Neural progenitor cell (in vitro differentiated cells): ENCODE measurements around the gene PCSK6. TPM values are rescaled to one million over a fixed set of nuclear protein-coding genes. Genes with fewer than 3 reads are reported as not detected.

Source experiments
- DNase-seq: peaks from one replicate; pipeline ENCODE4 v3.0.0-alpha.2; 2016; ENCODE audit warnings: low spot score
- H2AFZ ChIP-seq: fragments of 200-600 bp; sonication (generic); replicated peaks from 2 replicates; pipeline ENCODE4 v1.6.1; 2016; ENCODE audit warnings: antibody characterized with exemption
- H3F3A ChIP-seq: fragments of 200-600 bp; sonication (generic); 2 replicates; pipeline ENCODE4 v1.6.1; 2016; ENCODE audit warnings: antibody characterized with exemption, low read depth
- H3K27ac ChIP-seq: fragments of 200-600 bp; sonication (generic); 2 replicates; pipeline ENCODE4 v1.5.1; 2016; ENCODE audit warnings: mild to moderate bottlenecking
- H3K27me3 ChIP-seq: fragments of 200-600 bp; sonication (generic); 2 replicates; pipeline ENCODE4 v1.6.1; 2016; ENCODE audit warnings: mild to moderate bottlenecking, moderate library complexity
- H3K36me3 ChIP-seq: fragments of 200-600 bp; sonication (generic); 2 replicates; pipeline ENCODE4 v1.5.1; 2016
- H3K4me1 ChIP-seq: fragments of 200-600 bp; sonication (generic); 2 replicates; pipeline ENCODE4 v1.6.1; 2016; ENCODE audit warnings: mixed run types
- H3K4me2 ChIP-seq: fragments of 200-600 bp; sonication (generic); 2 replicates; pipeline ENCODE4 v1.6.1; 2016
- H3K4me3 ChIP-seq: fragments of 200-600 bp; sonication (generic); 2 replicates; pipeline ENCODE4 v1.5.1; 2016
- H3K79me2 ChIP-seq: fragments of 200-600 bp; sonication (generic); 2 replicates; pipeline ENCODE4 v1.6.1; 2016; ENCODE audit warnings: low read depth
- H3K9ac ChIP-seq: fragments of 200-600 bp; sonication (generic); 2 replicates; pipeline ENCODE4 v1.6.1; 2016
- H3K9me3 ChIP-seq: fragments of 200-600 bp; sonication (generic); 2 replicates; pipeline ENCODE4 v1.5.1; 2016; ENCODE audit warnings: low read depth
- H4K20me1 ChIP-seq: fragments of 200-600 bp; sonication (generic); 2 replicates; pipeline ENCODE4 v1.6.1; 2016; ENCODE audit warnings: low read depth
- H3K27ac Mint-ChIP-seq: 3 replicates; pipeline ENCODE4 v1.8.0; 2021; ENCODE audit warnings: mixed read lengths
- H3K27me3 Mint-ChIP-seq: 2 replicates; pipeline ENCODE4 v1.8.0; 2022; ENCODE audit warnings: low read depth, mild to moderate bottlenecking, inconsistent platforms, moderate library complexity, mixed read lengths; ENCODE audit not compliant: insufficient read depth
- H3K36me3 Mint-ChIP-seq: 3 replicates; pipeline ENCODE4 v1.8.0; 2021; ENCODE audit warnings: mixed read lengths
- H3K4me1 Mint-ChIP-seq: 3 replicates; pipeline ENCODE4 v1.8.0; 2021; ENCODE audit warnings: mixed read lengths
- H3K4me3 Mint-ChIP-seq: 3 replicates; pipeline ENCODE4 v1.8.0; 2021; ENCODE audit warnings: mild to moderate bottlenecking, moderate library complexity, mixed read lengths
- H3K9me3 Mint-ChIP-seq: 3 replicates; pipeline ENCODE4 v1.8.0; 2020; ENCODE audit warnings: mixed read lengths
- EZH2 ChIP-seq: fragments of 200-600 bp; sonication (generic); IDR thresholded peaks from 2 replicates; pipeline ENCODE4 v1.6.1; 2017; ENCODE audit warnings: antibody characterized with exemption, mild to moderate bottlenecking, moderate library complexity
- EZH2phosphoT487 ChIP-seq: fragments of 200-600 bp; sonication (generic); IDR thresholded peaks from 2 replicates; pipeline ENCODE4 v1.6.1; 2017; ENCODE audit warnings: antibody characterized with exemption
- total RNA-seq: library from RNA; depleted of rRNA; stranded (reverse); fragments of >200 nt; gene quantifications from 2 replicates; pipeline ENCODE4 v1.2.3, GENCODE V29; 2015; ENCODE audit warnings: low replicate concordance
- TF ChIP-seq, protein P1 (sequence below): fragments of 200-600 bp; sonication (generic); IDR thresholded peaks from 2 replicates; pipeline ENCODE4 v1.5.1; 2017; ENCODE audit warnings: antibody characterized with exemption, mild to moderate bottlenecking

Gene PCSK6
- total RNA-seq, 1 donor from 2014 or later: 1.9 TPM

DNA sequence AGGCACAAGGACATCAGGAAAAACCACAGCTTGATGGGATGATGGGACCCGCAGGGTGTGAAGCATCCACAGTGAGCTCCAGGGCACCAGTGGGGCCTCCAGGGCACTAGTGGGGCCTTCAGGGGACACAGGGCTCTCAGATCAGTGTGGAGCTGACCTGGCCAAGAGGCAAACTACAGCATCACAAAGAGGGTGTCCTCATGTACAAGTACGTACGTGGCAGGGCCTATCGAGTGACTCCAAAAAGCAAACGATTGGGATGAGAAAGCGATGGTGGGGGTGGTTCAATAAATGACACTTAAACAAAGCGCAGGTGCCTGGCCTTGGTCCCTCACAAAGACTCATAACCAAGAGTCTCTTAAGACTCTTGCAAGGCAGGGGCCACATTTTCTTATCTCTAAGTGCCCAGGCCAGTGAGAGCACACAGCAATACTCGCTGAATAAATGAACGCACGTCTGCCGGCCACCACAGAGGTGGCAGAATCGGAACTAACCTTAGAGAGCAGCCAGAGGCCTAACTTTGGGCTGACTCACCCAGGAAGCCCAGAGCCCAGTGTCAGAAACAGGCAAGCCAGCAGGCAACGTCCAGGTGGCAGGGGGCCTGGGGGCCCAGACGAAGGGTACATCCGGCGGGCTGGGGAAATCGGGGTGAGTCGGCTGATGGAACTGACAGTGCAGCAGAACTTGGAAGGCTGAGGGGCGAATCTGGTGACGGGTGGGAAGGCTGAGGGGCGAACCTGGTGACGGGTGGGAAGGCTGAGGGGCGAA, 8.7 kb downstream of the PCSK6 start:
- Histone ChIP-seq H2AFZ (no peak overlapping the region), H3K27me3 (peaks cover 7% of the 10 kb centered on the region), H3F3A (no peaks in the 10 kb centered on the region), H3K4me2 (peak overlapping the region; percentile 57), H3K36me3 (no peaks in the 10 kb centered on the region), H3K79me2 (no peaks in the 10 kb centered on the region), H3K27ac (no peak overlapping the region), H3K9me3 (no peaks in the 10 kb centered on the region), H3K9ac (no peak overlapping the region), H3K4me3 (no peak overlapping the region), H3K4me1 (peaks cover 17% of the 10 kb centered on the region), H4K20me1 (peaks cover 6% of the 10 kb centered on the region)
- Mint-ChIP-seq H3K4me1 (peaks cover 34% of the 10 kb centered on the region), H3K4me3 (no peak overlapping the region), H3K27me3 (peaks cover 5% of the 10 kb centered on the region), H3K27ac (peak overlapping the region; percentile 64), H3K36me3 (peaks cover 1% of the 10 kb centered on the region), H3K9me3 (no peaks in the 10 kb centered on the region)
- no peak for DNase-seq
- TF ChIP-seq EZH2phosphoT487 (no peak), EZH2 (no peak)
- TF ChIP-seq, protein P1, sequence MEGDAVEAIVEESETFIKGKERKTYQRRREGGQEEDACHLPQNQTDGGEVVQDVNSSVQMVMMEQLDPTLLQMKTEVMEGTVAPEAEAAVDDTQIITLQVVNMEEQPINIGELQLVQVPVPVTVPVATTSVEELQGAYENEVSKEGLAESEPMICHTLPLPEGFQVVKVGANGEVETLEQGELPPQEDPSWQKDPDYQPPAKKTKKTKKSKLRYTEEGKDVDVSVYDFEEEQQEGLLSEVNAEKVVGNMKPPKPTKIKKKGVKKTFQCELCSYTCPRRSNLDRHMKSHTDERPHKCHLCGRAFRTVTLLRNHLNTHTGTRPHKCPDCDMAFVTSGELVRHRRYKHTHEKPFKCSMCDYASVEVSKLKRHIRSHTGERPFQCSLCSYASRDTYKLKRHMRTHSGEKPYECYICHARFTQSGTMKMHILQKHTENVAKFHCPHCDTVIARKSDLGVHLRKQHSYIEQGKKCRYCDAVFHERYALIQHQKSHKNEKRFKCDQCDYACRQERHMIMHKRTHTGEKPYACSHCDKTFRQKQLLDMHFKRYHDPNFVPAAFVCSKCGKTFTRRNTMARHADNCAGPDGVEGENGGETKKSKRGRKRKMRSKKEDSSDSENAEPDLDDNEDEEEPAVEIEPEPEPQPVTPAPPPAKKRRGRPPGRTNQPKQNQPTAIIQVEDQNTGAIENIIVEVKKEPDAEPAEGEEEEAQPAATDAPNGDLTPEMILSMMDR: no peak

DNA sequence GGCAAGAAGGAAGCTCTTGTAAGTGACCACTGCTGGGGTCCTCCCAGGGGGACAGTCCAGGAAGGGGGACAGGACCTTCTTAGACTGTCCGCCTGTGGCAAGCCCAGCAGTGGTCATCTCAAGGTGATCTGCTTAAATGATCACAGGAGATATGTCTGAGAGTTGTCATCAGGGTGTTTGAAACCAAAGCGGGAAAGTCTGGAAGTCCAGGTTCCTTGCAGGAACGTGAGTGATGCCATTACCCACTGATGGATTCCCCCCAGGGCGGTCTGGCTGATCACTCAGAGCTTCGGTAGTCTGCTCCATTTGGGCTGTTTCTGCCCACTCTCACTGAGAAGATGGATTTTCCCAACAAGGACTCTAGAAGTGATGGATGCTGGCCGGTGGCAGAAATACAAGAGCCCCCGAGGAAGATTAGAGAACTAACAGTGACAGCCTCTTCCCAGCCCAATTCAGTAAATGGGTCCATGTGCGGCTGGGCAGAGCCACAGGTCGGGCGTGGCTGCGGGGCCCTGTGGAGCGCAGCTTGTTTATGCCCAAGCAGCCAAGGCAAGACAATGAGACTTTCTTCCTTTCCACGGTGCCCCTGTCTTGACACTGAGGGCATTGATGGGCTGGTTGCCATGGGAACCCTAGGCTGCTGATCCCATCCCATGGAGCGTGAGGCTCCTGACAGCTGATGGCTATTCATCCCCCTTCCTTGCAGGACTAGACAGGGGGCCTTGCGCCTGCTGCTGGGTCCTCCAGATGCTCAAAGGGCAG, 9.5 kb downstream of the PCSK6 start:
- Histone ChIP-seq H2AFZ (no peak overlapping the region), H3K36me3 (no peaks in the 10 kb centered on the region), H3K9me3 (no peaks in the 10 kb centered on the region), H3K79me2 (no peaks in the 10 kb centered on the region), H3K4me2 (peak overlapping the region; percentile 57), H3K9ac (no peak overlapping the region), H3K27ac (no peak overlapping the region), H3K4me3 (no peak overlapping the region), H3F3A (no peaks in the 10 kb centered on the region), H3K4me1 (peaks cover 17% of the 10 kb centered on the region), H3K27me3 (peaks cover 5% of the 10 kb centered on the region), H4K20me1 (peaks cover 6% of the 10 kb centered on the region)
- Mint-ChIP-seq H3K36me3 (peaks cover 1% of the 10 kb centered on the region), H3K9me3 (no peaks in the 10 kb centered on the region), H3K27ac (no peak overlapping the region), H3K27me3 (peaks cover 9% of the 10 kb centered on the region), H3K4me3 (no peak overlapping the region), H3K4me1 (peaks cover 34% of the 10 kb centered on the region)
- DNase-seq: peak; percentile 91
- TF ChIP-seq EZH2phosphoT487: no peak
- no peak for TF ChIP-seq EZH2
- TF ChIP-seq, protein P1: no peak

DNA sequence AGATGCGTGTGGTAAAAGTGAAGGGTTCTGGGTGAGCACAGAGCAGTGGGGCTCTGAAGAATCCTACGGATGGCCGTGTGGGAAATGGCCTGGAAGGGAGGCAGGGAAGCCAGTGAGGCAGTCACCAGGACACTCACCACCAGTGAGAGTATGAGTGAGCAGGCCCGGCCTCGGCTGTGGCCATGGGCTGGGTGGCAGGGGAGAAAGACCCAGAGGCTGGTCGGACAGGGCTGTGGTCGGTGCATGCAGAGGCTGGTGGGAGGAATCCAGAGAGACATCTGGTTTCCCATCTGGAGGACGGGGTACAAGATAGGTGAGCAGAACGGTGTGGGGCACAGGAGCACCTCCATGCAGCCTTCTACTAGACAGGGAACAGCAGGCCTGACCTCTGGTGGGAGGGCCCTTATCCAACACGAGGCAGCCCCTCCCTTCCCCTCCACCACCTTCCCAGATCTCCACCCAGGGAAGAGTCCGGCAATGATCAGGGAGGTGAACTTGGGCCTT, 10.1 kb downstream of the PCSK6 start:
- H3K9ac ChIP-seq: no peak overlapping the region
- no peaks in the 10 kb centered on the region for H3K9me3 ChIP-seq
- DNase-seq: no peak
- H3K4me3 ChIP-seq: no peak overlapping the region
- peaks cover 6% of the 10 kb centered on the region for H4K20me1 ChIP-seq
- H2AFZ ChIP-seq: no peak overlapping the region
- no peak overlapping the region for H3K27ac ChIP-seq
- no peaks in the 10 kb centered on the region for H3K27me3 ChIP-seq
- Mint-ChIP-seq H3K36me3 (no peaks in the 10 kb centered on the region), H3K27ac (peak overlapping the region; percentile 43), H3K9me3 (no peaks in the 10 kb centered on the region), H3K27me3 (peaks cover 8% of the 10 kb centered on the region), H3K4me3 (no peak overlapping the region), H3K4me1 (peaks cover 34% of the 10 kb centered on the region)
- peaks cover 17% of the 10 kb centered on the region for H3K4me1 ChIP-seq
- H3K36me3 ChIP-seq: no peaks in the 10 kb centered on the region
- TF ChIP-seq EZH2phosphoT487 (no peak), EZH2 (no peak)
- TF ChIP-seq, protein P1: no peak
- no peaks in the 10 kb centered on the region for H3F3A ChIP-seq
- no peak overlapping the region for H3K4me2 ChIP-seq
- no peaks in the 10 kb centered on the region for H3K79me2 ChIP-seq
